Keratinocyte (primary cell): ENCODE data around the gene EGFL8. TPM values are rescaled to one million over a fixed set of nuclear protein-coding genes. Genes with fewer than 3 reads are reported as not detected.

Experiments
- DNase-seq: peaks from one replicate; pipeline ENCODE4 v3.0.0-alpha.2; 2011; ENCODE audit warnings: low read depth, missing footprints, low spot score
- FAIRE-seq: peaks from 2 replicates; lab custom pipeline; 2011; peaks lifted over from hg19 to GRCh38; lab: Jason Lieb, UNC
- H2AFZ ChIP-seq: 2 replicates; pipeline ENCODE4 v1.6.0; 2012; ENCODE audit warnings: low read length, control low read depth, inconsistent platforms; ENCODE audit not compliant: control insufficient read depth
- H3K27ac ChIP-seq: 2 replicates; pipeline ENCODE4 v1.5.1; 2011; ENCODE audit warnings: low read length; ENCODE audit not compliant: control insufficient read depth, insufficient read depth
- H3K27me3 ChIP-seq: 3 replicates; pipeline ENCODE4 v1.6.0; 2011; ENCODE audit warnings: low read length; ENCODE audit not compliant: control insufficient read depth, insufficient read depth; ENCODE audit errors: extremely low read depth
- H3K36me3 ChIP-seq, 2 experiments: 2 replicates in 1 of 2; 3 replicates in 1 of 2; pipeline ENCODE4 v1.5.1; 2011; ENCODE audit warnings: low read length in 2 of 2, mild to moderate bottlenecking in 1 of 2; ENCODE audit not compliant: control insufficient read depth in 2 of 2, insufficient read depth in 2 of 2; ENCODE audit errors: extremely low read depth in 1 of 2
- H3K4me1 ChIP-seq: 3 replicates; pipeline ENCODE4 v1.5.1; 2011; ENCODE audit warnings: low read length; ENCODE audit not compliant: control insufficient read depth, insufficient read depth; ENCODE audit errors: extremely low read depth
- H3K4me2 ChIP-seq: 3 replicates; pipeline ENCODE4 v1.6.0; 2011; ENCODE audit warnings: low read depth, low read length; ENCODE audit not compliant: control insufficient read depth, insufficient read depth; ENCODE audit errors: extremely low read depth
- H3K4me3 ChIP-seq, 3 experiments: fragments of 200-600 bp in 1 of 3; sonication (generic) in 1 of 3; 2 replicates in 2 of 3; 3 replicates in 1 of 3; pipeline ENCODE4 v1.5.1; 2011 to 2016; ENCODE audit warnings: low read length in 3 of 3, mild to moderate bottlenecking in 3 of 3, control low read depth in 2 of 3, inconsistent platforms in 1 of 3, low read depth in 1 of 3, mixed read lengths in 1 of 3, mixed run types in 1 of 3, moderate library complexity in 1 of 3; ENCODE audit not compliant: control insufficient read depth in 2 of 3, insufficient read depth in 2 of 3; ENCODE audit errors: extremely low read depth in 1 of 3
- H3K79me2 ChIP-seq: 2 replicates; pipeline ENCODE4 v1.6.0; 2012; ENCODE audit warnings: low read length; ENCODE audit not compliant: control insufficient read depth, insufficient read depth
- H3K9ac ChIP-seq: 3 replicates; pipeline ENCODE4 v1.6.0; 2011; ENCODE audit warnings: low read length; ENCODE audit not compliant: control insufficient read depth, insufficient read depth; ENCODE audit errors: extremely low read depth
- H3K9me1 ChIP-seq: 3 replicates; pipeline ENCODE4 v1.6.0; 2011; ENCODE audit warnings: low read length; ENCODE audit not compliant: control insufficient read depth, insufficient read depth; ENCODE audit errors: extremely low read depth
- H3K9me3 ChIP-seq: 2 replicates; pipeline ENCODE4 v1.5.1; 2012; ENCODE audit warnings: low read depth, low read length; ENCODE audit not compliant: control insufficient read depth
- H4K20me1 ChIP-seq: 3 replicates; pipeline ENCODE4 v1.6.0; 2011; ENCODE audit warnings: low read length; ENCODE audit not compliant: control insufficient read depth, insufficient read depth; ENCODE audit errors: extremely low read depth
- EZH2 ChIP-seq: IDR thresholded peaks from one replicate; pipeline ENCODE4 v1.6.1; 2012; ENCODE audit warnings: inconsistent platforms, mild to moderate bottlenecking, low read length, moderate library complexity
- dilution Hi-C: fragments of 300-500 bp; cut with MboI; formaldehyde crosslinking; loops from one replicate; pipeline ENCODE4 v1.7.0; 2020; ENCODE audit warnings: low sequenced_read_pairs; ENCODE audit not compliant: extremely low pct_ligation_motif_present
- polyA plus RNA-seq, 5 experiments: library from polyadenylated mRNA; depleted of rRNA in 3 of 5; stranded (reverse) in 3 of 5; stranded (forward) in 1 of 5; unstranded in 1 of 5; fragments of >200 nt; gene quantifications; 1 replicate in 1 of 5; 2 replicates in 3 of 5; 3 replicates in 1 of 5; pipeline versions ENCODE4 v1.2.1 to v1.2.3, GENCODE V29; 2011 to 2012; ENCODE audit warnings: missing spikeins in 2 of 5, low read depth in 1 of 5, low replicate concordance in 1 of 5
- TF ChIP-seq, protein P1 (sequence below), 3 experiments: IDR thresholded peaks in 1 of 3; conservative IDR thresholded peaks in 1 of 3; optimal IDR thresholded peaks in 1 of 3; 2 replicates in 2 of 3; 3 replicates in 1 of 3; pipeline versions ENCODE3 to v1.5.1; 2011; ENCODE audit warnings: low read length in 3 of 3, mild to moderate bottlenecking in 3 of 3, moderate library complexity in 2 of 3, control low read depth in 1 of 3, inconsistent platforms in 1 of 3; ENCODE audit not compliant: insufficient read depth in 2 of 3; ENCODE audit errors: extremely low read depth in 1 of 3

The EGFL8 gene
- polyA plus RNA-seq, 1 donor (not counting 4 experiments of a cell fraction or from before 2014, with no cell fraction given) = 3.7 TPM

DNA sequence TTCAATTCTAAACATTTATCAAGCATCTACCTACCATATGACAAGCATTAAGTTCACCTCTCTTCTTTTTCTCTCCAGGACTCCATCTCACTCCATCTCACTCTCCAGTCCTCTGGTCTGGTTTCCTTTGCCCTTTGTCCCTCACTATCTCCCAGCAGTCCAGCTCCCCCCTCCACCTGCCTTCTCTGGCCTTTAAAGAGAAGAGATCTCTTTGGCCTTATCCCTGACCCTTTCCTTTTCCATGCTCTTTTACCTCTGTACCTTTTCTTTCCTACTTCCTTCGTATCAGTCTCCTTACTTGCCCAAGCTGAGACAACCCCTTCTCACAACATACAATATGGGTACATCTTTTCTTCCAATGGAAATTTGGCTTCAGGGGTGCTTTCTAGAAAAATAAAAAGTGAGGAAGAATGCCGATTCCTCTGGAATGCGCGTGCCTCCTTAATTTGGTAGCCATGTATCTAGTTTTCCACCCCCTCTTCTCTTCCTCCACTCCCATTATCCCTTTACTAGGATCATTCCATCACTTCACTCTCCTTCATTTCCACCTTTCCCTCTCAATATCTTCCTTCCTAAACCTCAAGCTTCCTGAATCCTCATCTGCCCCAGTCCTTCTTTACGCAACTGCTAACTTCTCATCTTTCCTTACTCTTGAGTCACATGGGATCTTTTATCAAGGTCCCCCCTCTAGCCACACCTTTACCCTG is 12.2 kb downstream of the EGFL8 start:
- Histone ChIP-seq H3K36me3 (peaks cover 3 to 10% of the 10 kb centered on the region in 2 experiments), H3K9me3 (no peaks in the 10 kb centered on the region), H3K9ac (peak overlapping the region; percentile 90), H3K79me2 (peaks cover 30% of the 10 kb centered on the region), H4K20me1 (no peaks in the 10 kb centered on the region), H2AFZ (peak overlapping the region; percentile 72), H3K9me1 (no peaks in the 10 kb centered on the region), H3K4me1 (peaks cover 48% of the 10 kb centered on the region), H3K4me3 (peak overlapping the region; percentile 76 to 95 (median 87)), H3K4me2 (peak overlapping the region; percentile 93), H3K27me3 (no peaks in the 10 kb centered on the region), H3K27ac (peak overlapping the region; percentile 97)
- DNase-seq = no peak
- TF ChIP-seq EZH2 = no peak
- TF ChIP-seq, protein P1, sequence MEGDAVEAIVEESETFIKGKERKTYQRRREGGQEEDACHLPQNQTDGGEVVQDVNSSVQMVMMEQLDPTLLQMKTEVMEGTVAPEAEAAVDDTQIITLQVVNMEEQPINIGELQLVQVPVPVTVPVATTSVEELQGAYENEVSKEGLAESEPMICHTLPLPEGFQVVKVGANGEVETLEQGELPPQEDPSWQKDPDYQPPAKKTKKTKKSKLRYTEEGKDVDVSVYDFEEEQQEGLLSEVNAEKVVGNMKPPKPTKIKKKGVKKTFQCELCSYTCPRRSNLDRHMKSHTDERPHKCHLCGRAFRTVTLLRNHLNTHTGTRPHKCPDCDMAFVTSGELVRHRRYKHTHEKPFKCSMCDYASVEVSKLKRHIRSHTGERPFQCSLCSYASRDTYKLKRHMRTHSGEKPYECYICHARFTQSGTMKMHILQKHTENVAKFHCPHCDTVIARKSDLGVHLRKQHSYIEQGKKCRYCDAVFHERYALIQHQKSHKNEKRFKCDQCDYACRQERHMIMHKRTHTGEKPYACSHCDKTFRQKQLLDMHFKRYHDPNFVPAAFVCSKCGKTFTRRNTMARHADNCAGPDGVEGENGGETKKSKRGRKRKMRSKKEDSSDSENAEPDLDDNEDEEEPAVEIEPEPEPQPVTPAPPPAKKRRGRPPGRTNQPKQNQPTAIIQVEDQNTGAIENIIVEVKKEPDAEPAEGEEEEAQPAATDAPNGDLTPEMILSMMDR (optimal IDR thresholded peaks at IDR 0.05 in 1 of 3, IDR thresholded peaks at IDR 0.05 in 1 of 3, conservative IDR thresholded peaks at IDR 0.05 in 1 of 3; ENCODE audit: extremely low read depth in 1 of 3, insufficient read depth in 2 of 3, low read length in 3 of 3) = no peak
- no peak for FAIRE-seq
- dilution Hi-C loops = no loop called here

GRCh38 chr6:32177183-32177787 is 12.9 kb downstream of the EGFL8 start:
- peak overlapping the region; percentile 72 for H2AFZ ChIP-seq
- peaks cover 47% of the 10 kb centered on the region for H3K4me1 ChIP-seq

More at GRCh38 chr6:32177183-32177787, 12.9 kb downstream of the EGFL8 start:
- peak overlapping the region; percentile 90 for H3K9ac ChIP-seq
- no peaks in the 10 kb centered on the region for H3K27me3 ChIP-seq
- no peak for TF ChIP-seq EZH2
- DNase-seq (no peak), FAIRE-seq (no peak)
- peaks cover 3 to 10% of the 10 kb centered on the region in 2 experiments for H3K36me3 ChIP-seq
- dilution Hi-C loops = no loop called here
- no peaks in the 10 kb centered on the region for H4K20me1 ChIP-seq
- peak overlapping the region; percentile 93 for H3K4me2 ChIP-seq
- H3K9me3 ChIP-seq = no peaks in the 10 kb centered on the region
- H3K79me2 ChIP-seq = peaks cover 30% of the 10 kb centered on the region
- peak overlapping the region; percentile 76 to 95 (median 87) for H3K4me3 ChIP-seq
- H3K9me1 ChIP-seq = no peaks in the 10 kb centered on the region
- H3K27ac ChIP-seq = peak overlapping the region; percentile 97
